ENCODE data around the gene GLS2.
"Not testable (repeated sequence)": the region's sequence is repeated elsewhere in the genome, so short reads cannot be mapped to it uniquely, and the experiment has no call there.

The GLS2 gene

GRCh38 chr12:56488041-56488955 is at the start of gene GLS2:
GLS2 (minus strand) TSS chr12:56488161; CDS start chr12:56488118, 43 bp downstream.
- no peak for DNase-seq (ENCODE audit: low read depth)

- DNase-seq (ENCODE audit: low read depth), result no peak
These were observed 49.6 kb upstream of the GLS2 start for GRCh38 chr12:56537546-56537945.

GRCh38 chr12:56530390-56531055 is 42.6 kb upstream of the GLS2 start:
- no peak for DNase-seq (ENCODE audit: low read depth)

- no peak for DNase-seq (ENCODE audit: low read depth)
These were observed 41.7 kb upstream of the GLS2 start for GRCh38 chr12:56529656-56530055.

GRCh38 chr12:56528846-56529245 is 40.9 kb upstream of the GLS2 start:
- DNase-seq (ENCODE audit: low read depth), result no peak

GRCh38 chr12:56522411-56523193 is 34.6 kb upstream of the GLS2 start:
- DNase-seq (ENCODE audit: low read depth), result no peak

GRCh38 chr12:56521590-56522371 is 33.8 kb upstream of the GLS2 start, which contains the start of gene RBMS2:
RBMS2 (plus strand) TSS chr12:56521820; CDS start chr12:56522024, 204 bp downstream.
- DNase-seq (ENCODE audit: low read depth), result no peak

GRCh38 chr12:56521209-56521589 is 33.2 kb upstream of the GLS2 start:
- DNase-seq (ENCODE audit: low read depth), result no peak

GRCh38 chr12:56520506-56520905 is 32.5 kb upstream of the GLS2 start:
- no peak for DNase-seq (ENCODE audit: low read depth)

GRCh38 chr12:56520048-56520447 is 32.1 kb upstream of the GLS2 start:
- no peak for DNase-seq (ENCODE audit: low read depth)

- no peak for DNase-seq (ENCODE audit: low read depth)
These were observed 30.6 kb upstream of the GLS2 start for GRCh38 chr12:56518570-56518969.

- DNase-seq (ENCODE audit: low read depth), result no peak
These were observed 29.9 kb upstream of the GLS2 start for GRCh38 chr12:56517854-56518253.

- not testable (repeated sequence) for DNase-seq (ENCODE audit: low read depth)
These were observed 26.0 kb upstream of the GLS2 start for GRCh38 chr12:56514014-56514318.

- no peak for DNase-seq (ENCODE audit: low read depth)
These were observed 22.8 kb upstream of the GLS2 start for GRCh38 chr12:56510786-56511185.

GRCh38 chr12:56499879-56500278 is 11.9 kb upstream of the GLS2 start:
- DNase-seq (ENCODE audit: low read depth), result not testable (repeated sequence)

GRCh38 chr12:56499452-56499851 is 11.5 kb upstream of the GLS2 start:
- DNase-seq (ENCODE audit: low read depth), result not testable (repeated sequence)

- not testable (repeated sequence) for DNase-seq (ENCODE audit: low read depth)
These were observed 10.4 kb upstream of the GLS2 start for GRCh38 chr12:56498126-56498902.

- not testable (repeated sequence) for DNase-seq (ENCODE audit: low read depth)
These were observed 8.7 kb upstream of the GLS2 start for GRCh38 chr12:56496704-56497103.

GRCh38 chr12:56494481-56494880 is 6.5 kb upstream of the GLS2 start:
- not testable (repeated sequence) for DNase-seq (ENCODE audit: low read depth)

GRCh38 chr12:56494106-56494415 is 6.1 kb upstream of the GLS2 start:
- not testable (repeated sequence) for DNase-seq (ENCODE audit: low read depth)

Measured in HS-27A (cell line).